SK-N-MC (cell line): ENCODE measurements around the gene GOLIM4.

ENCODE experiments used
- EZH2 ChIP-seq: fragments of 200-600 bp; sonication (generic); IDR thresholded peaks from one replicate; pipeline ENCODE4 v1.6.1; 2017; ENCODE audit warnings: antibody characterized with exemption
- POLR2AphosphoS5 ChIP-seq: IDR thresholded peaks from 2 replicates; pipeline ENCODE4 v1.6.1; 2012; ENCODE audit warnings: mild to moderate bottlenecking, low read depth, low read length, borderline replicate concordance

DNA sequence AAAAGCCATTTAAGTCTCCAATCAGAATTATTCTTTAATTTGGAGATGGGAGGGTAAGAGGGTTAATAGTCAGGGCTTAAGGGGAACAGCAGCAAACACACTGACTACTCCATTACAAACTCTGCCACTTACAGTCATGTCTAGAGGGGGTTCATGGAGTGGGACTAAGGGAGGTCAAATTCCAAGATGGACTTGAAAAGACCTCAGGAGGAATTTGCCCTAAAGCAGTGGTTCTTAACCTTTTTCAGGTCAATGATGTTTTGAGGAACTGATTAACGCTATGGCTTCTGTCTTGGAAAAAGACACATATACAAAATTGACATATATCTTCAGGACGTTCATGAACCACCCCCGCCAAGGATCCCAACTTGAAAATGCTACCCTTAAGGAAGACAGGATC is 13.9 kb downstream of the GOLIM4 start:
- TF ChIP-seq POLR2AphosphoS5: no peak
- TF ChIP-seq EZH2: no peak
